Tibial nerve (tissue), 4 donors: ENCODE results near the gene CDON.

ENCODE experiments used
- CTCF ChIP-seq, 5 experiments: fragments of 200-600 bp in 3 of 5; fragments of 450-650 bp in 2 of 5; sonication (generic) in 3 of 5; IDR thresholded peaks; one replicate each; pipeline ENCODE4 v1.5.1; 2016 to 2019; ENCODE audit warnings: antibody characterized with exemption in 5 of 5, mild to moderate bottlenecking in 3 of 5, moderate library complexity in 2 of 5
- EP300 ChIP-seq, 2 donors: sonication (generic); formaldehyde crosslinking; IDR thresholded peaks; one replicate each; pipeline ENCODE4 v1.6.1; 2017; ENCODE audit warnings: antibody characterized with exemption in 2 of 2, mild to moderate bottlenecking in 1 of 2
- POLR2A ChIP-seq, 2 donors: fragments of 450-650 bp; IDR thresholded peaks; one replicate each; pipeline ENCODE4 v1.6.1; 2017; ENCODE audit warnings: antibody characterized with exemption in 2 of 2, mild to moderate bottlenecking in 2 of 2, moderate library complexity in 2 of 2

DNA sequence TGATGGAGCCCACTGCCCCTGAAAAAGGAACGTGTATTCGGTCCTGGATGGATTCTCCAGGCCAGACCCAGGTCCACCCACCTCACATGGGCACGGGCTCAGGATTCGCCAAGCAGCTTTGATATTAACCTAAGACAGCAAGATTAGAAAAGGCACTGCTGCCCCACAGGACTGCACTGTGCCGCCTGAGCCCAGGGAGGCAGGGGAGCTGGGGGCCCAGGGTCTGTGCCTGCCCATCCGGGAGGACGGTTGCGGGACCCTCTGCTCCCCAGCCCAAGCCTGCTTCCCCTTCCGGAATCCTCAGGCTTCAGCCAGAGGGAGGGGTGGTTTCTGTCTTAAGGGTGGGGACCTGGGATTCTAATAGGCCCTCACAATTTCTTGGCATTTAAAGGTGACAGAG, 130.4 kb downstream of the CDON start:
- no peak for TF ChIP-seq CTCF (IDR thresholded peaks at IDR 0.05)
- no peak for TF ChIP-seq POLR2A (IDR thresholded peaks at IDR 0.05)
- TF ChIP-seq EP300 (IDR thresholded peaks at IDR 0.05): no peak
